Glomerular visceral epithelial cell (primary cell): Measurements from ENCODE around the gene NGDN.
"Not testable (repeated sequence)": the region's sequence is repeated elsewhere in the genome, so short reads cannot be mapped to it uniquely, and the experiment has no call there.

ENCODE experiments used
- DNase-seq: peaks from one replicate; pipeline ENCODE4 v3.0.0-alpha.2; 2016; ENCODE audit errors: extremely low spot score

NGDN gene

DNA sequence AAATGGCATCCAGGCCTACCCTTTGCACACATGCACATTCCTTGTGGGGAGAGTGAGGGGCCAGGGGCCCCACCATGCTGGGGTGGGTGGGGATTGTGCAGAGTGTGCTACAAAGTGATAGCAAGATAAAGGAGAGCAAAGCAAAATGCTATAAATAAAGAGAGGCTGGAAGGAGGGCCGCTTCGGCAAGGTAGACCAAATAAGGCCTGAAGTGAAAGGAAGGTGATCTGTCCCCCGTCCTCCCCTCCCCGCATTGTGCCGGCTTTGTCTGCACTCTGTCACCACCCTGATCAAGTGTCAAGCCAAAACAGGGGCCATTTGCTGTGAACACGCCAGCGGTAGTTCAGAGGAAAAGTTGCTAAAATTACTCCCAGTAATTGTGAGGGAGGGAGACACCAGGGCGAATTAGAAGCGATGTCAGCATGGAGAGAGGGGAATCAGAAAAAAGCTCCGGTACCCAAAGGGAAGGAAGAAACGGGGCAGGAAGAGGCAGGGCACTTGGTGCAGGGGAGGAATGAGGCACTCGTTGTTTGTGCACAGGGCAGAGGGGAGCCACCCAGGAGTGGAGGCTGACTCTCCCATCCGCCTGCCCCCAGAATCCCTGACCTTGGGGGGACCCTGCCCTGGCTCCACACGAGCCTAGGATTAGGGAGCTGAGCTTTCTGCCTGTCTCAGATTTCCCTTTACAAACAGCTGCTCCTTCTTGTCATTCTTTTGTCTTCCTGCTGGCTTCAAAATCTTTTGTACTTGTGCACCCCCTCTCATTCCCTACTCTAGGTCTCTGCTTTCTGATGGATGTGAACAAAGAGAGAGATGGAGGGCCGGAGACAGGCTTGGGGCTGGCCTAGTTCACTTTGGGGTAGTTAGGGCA lies 31.2 kb upstream of the NGDN start:
- no peak for DNase-seq

DNA sequence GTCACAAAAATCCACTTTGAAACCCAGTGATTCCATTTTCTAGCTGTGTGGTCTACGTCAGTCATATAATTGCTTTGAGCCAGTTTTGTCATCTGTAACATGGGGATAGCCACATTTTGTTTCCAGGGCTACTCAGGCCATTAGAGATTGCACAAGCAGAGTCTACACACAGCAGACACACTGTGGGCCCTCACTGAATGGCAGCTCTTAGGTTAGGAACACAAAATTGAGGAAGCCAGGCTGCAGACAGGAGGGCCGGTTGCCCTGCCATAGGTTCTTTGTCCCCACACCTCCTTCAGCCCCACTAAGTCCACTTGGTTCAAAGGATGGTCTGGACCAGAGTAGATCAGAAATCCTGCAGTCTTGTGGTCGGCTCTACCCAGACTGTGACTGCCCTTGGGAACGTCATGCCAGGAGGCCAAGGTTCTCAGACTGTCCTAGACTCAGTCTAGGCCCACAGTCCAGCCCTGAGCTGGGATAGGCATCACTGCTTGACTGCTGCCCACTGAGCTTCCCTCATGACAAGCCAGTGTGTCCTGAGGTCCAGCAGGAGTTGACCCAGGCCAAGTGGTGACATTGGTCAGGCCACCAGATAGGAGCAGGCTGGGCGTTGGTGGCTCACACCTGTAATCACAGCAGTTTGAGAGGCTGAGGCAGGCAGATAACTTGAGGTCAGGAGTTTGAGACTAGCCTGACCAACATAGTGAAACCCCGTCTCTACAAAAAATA lies 30.2 kb upstream of the NGDN start:
- DNase-seq = no peak

DNA sequence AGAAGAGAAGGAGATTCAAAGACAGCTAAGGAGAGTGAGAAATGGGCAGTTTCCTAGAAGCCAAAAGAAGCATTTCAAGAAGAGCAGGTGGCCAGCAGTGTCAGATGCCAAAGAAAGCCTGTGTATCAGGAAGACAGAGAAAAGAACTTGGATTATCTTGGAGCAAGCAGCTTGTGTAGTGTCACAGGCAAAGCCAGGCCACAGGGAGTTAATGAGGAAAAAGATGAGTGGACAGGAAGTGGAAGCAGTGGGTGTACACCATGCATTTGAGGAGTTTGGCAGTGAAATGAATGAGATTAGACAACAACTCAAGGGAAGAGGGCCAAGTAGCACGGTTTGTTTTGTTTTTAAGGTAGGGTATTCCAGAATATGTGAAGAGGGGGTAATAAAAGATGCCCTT lies 28.4 kb upstream of the NGDN start:
- DNase-seq = no peak

DNA sequence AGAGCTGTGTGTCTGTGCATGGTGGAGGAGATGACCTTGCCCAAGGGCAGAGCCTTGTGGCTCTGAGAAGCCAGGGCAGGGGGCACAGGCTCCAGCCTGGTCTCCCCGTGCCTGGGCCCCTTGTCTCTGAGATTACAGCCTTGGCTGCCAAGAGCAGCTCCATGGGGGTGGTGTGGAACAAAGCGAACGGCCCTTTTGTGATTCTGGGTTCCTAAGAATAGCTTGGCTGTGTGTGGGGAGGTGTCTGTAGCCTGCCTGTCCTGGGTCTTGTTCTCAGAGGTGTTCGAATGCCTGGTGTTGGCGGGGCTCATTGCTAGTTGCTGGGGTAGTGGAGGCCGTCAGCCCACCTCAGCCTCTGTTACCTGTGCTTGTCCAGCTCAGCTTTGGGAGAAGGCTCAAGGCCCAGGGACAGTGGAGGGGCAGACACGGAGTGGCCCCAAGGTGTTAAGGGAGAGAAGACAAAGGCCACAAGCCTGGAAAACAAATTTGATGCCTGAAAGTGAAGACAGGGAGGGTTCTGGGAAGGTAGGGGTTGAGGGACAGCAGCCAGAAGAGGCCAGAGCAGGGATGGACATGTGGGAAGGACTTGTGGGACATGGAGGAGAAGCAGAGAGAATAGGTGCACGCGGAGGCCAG lies 26.7 kb upstream of the NGDN start:
- DNase-seq = no peak

DNA sequence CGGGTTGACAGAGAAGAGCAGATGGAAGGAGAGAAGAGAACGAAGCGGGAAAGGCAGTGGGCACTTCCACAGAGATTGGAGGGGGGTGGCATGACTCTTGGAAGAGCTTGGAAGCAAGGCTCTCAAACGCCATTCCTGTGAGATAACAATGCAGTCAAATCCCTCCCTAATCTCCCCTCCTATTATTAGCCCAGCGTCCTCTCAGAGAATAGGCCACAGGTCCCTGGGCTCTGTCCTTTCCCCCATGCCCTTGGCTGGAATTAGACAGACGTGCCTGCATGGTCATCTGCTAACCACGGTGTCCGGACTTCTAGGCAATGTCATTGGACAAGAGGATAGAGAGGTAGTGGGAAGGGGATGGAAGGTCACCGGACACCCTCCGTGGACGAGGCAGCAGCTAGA lies 26.1 kb upstream of the NGDN start:
- no peak for DNase-seq

DNA sequence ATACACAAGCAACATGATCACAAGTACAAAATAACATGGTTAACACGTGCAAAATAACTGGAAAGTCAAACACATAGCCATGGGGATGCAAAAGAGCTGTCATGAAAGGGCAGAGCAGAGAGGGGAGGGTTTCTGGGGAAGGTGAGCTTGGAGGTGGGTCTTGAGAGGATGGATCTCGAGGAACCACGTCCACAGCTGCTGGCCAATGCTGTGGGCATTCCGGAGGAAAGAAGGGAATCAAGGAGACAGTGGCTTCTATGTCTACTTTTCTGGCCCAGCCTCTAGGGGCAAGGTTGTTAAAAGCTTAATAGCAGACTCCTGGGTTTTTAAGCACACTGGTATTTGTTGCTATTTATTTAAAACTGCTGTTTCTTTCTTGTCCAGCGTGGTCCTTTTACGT lies 25.6 kb upstream of the NGDN start:
- no peak for DNase-seq

DNA sequence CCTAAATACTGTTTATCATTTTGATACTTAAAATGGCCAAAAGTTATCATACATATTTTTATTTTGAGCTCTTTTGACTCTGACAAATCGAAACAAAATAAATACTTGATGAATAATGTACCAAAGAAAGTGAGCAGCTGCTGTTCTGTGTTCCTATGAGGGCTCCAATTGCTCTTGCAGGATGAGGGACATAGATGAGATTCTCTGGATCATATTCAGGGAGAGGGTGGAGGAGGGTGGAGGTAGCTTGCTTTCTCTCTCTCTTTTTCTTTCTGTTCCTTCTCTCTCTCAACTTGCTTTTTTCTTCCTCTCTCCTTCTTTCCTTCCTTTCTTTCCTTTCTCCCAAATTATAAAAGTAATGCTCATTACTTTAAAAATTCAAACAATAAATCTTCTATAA lies 25.2 kb upstream of the NGDN start:
- no peak for DNase-seq

DNA sequence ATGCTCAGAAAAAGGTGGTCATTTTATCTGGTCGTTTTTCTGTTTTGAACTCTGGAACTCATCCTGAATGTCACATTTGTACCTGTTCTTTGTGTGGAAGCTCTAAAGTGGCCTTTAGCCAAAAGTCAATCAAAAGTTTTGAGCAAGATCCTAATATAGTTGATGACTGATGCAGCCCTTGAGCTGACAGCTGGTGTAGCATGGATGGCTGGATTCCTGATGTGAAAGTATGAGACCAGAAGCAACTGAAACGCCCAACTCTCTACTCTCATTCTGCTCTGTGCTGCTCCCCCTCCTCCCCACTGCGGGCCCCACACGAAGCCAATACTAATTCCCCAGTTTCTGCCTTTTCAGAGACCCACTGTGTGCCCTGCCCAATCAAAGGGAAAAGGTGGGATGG lies 23.7 kb upstream of the NGDN start:
- no peak for DNase-seq

DNA sequence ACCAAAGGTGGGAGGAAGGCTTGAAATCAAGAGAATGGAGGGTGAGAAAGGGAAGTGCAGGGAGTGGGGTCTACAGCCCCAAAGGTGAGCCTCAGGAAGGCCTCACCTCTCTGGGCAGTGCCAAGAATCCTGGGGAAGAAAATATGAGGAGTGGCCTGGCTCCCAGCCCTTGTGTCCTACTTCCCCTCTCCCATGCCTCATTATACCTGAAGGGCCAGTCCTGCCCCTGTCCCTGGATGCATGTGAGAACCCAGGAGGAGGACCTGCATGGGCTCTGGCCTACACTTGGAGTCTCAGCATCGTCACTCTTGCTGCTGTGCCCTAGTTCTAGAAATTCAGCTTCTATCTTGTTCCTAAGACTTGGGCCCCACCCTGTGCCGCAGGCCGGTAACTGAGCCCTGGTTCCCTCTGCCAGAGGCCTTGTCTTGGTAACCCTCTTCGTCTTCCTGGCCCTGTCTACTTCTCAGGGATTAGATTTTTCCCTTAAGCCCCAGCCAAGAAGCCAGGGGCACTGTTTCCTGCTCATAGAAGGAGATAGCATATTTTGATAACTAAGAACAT lies 23.1 kb upstream of the NGDN start:
- no peak for DNase-seq

DNA sequence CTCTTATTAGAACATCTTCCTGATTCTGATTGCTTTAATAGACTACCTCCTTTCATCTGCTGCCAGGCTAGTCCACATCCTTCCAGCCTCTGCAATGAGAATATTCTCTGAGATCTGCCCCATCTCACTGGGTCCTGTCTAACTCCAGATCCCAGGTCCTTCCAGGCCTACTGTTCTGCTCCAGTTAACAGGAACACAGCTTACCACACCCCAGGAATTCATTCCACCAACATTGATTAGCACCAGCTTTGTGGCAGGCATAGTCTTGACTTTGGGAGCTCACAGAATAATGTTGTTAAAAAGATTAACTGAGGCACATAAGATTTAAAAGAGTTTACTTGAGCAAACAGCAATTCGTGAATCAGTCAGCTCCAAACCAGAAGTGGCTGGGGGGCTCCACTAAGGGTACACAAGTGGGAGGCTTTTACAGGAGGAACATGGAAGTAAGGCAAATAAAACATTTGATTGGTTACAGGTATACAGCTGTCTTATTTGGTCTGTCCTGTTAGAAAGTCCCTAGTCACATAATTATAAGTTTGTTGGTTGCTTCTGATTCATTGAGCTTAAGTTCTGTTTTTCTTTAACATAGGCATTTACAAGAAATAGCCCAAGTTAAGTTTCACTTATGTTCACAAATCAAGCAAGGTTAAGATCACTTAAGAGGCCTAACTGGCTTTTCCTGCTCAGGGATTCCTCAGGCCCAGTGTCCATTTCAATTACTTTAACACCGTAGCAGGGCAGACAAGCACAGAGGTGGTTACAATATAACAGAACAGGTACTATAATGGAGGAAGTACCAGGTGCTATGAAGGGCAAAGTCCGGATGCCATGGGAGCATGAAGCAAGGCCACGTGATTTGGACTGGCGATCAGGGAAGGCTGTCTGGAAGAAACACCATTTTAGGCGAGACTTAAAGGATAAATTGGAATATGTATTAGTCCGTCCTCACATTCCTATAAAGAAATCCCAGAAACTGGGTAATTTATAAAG lies 21.8 kb upstream of the NGDN start:
- DNase-seq = no peak

DNA sequence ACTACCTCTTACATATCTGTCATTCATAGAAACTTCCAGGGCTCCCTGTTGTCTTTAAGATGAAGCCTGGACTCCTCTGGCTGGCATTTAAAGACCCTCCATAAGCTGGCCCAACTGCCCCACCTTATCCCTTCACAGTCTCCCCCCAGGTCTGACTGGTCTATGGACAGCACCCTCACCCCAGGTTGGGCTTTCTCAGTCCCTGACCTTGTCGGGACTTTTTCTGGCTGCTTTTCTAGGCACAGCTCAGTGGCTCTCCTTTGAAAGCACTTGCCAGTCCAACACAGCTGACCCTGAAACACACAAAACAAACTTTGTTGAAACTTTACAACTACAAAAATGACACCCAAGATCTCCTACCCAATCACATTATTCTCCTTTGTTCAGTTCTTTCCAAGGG lies 20.2 kb upstream of the NGDN start:
- no peak for DNase-seq

DNA sequence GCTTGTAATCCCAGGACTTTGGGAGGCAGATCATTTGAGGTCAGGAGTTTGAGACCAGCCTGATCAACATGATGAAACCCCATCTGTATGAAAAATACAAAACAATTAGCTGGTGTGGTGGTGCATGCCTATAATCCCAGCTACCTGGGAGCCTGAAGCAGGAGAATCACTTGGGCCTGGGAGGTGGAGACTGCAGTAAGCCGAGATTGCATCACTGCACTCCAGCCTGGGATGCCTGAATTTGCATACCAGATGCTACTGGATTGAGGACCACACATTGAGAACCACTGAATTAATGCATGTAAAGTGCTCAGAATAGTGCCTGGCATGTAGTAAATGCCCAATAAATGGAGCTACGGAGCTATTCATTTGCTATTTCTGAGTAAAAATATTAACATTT lies 19.1 kb upstream of the NGDN start:
- DNase-seq = no peak

DNA sequence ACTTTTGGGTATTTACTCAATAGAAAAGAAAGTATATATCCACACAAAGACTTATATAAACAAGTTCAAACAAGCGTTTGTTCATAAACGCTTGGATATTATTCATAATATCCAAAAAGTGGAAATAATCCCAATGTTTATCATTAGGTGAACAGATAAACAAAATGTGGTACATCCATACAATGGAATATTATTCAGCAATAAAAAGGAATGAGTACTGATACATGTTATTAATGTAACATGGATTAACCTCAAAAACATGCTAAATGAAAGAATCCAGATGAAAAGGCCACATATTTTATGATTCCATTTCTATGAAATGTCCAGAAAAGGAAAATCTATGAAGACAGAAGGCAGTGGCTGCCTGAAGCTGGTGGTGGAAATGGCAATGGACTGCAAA lies 17.3 kb upstream of the NGDN start:
- no peak for DNase-seq

DNA sequence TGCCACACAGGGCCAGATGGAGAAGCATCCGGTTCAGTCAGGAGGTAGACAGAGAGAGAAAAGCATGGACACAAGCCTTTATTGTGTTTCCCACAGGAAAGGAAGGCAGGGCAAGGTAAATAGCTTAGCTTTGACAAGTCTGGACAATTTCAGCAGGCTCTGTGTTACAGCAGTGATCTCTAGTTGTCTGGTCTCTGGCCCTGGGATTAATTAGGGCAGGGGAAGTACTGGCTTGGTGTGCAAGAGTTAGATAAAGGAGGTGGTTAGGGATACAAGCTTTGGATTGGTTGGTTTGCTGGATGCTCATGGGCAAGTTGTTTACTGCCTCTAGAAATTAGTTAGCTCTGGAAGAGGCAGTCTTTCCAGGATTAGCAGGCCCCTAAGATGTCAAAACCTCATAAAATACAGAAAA lies 15.1 kb upstream of the NGDN start:
- no peak for DNase-seq

DNA sequence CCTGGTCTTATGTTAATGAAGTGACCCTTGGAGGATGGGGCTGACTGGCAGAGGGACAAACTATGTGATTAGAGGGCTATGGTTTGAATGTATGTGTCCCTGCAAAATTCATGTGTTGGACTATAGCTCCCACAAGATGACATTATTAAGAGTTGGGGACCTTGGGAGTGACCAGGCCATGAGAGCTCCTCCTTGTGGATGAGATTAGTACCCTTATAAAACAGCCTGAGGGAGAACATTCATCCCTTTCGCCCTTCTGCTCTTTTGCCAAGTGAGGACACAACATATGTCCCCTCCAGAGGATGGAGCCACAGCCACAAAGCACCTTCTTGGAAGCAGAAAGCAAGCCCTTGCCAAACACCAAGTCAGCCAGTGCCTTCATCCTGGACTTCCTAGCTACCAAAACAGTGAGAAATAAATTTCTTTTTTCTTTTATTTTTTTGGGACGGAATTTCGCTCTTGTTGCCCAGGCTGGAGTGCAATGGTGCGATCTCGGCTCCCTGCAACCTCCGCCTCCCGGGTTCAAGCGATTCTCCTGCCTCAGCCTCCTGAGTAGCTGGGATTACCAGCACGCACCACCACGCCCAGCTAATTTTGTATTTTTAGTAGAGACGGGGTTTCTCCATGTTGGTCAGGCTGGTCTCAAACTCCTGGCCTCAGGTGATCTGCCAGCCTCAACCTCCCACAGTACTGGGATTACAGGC lies 12.5 kb upstream of the NGDN start:
- not testable (repeated sequence) for DNase-seq

DNA sequence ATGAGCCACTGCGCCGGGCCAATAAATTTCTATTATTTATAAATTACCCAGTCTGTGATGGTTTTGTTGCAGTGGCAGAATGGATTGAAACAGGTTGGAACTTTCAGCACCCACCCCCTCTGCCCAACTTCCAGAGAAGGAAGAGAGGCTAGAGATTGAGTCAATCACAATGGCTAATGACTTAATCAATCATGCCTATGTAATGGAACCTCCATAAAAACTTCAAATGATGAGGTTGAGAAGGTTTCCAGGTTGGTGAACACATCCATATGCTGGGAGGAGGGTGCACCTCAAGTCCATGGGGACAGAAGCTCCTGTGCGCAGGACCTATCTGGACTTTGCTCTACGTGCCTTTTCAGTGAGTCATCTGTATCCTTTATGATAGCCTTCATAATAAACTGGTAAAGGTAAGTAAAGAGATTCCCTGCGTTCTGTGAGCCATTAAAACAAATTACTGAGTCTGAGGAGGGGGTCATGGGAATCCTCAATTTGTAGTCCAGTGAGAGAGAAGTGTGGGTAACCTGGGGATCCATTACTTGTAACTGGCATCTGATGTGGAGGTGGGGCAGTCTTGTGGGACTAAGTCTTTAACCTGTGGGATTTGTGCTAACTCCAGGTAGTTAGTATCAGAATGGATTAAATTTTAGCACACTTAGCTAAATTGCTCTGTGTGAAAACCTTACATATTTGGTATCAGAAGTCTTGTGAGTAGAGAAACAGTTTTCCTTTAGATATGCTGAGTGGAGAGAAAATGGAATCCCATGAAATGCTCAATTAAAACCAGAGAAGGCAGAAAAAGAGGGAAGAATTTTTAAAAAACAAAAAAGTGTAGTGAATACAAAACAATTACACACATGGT lies 11.7 kb upstream of the NGDN start:
- no peak for DNase-seq

DNA sequence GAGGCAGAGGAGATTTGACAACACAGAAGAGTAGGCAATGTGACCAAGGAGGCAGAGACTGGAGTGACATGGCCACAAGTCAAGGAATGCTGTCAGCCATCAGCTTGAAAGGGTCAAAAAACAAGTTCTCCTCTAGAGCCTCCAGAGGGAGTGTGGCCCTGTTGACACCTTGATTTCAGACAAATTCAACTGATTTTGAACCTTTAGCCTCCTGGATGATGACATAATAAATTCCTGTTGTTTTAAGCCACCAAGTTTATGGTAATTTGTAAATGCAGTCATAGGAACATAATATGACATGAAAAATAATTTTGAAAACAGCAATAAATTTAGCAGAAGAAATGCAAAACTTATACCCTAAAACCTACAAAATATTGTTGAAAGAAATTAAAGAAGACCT lies 8.5 kb upstream of the NGDN start:
- DNase-seq = no peak

DNA sequence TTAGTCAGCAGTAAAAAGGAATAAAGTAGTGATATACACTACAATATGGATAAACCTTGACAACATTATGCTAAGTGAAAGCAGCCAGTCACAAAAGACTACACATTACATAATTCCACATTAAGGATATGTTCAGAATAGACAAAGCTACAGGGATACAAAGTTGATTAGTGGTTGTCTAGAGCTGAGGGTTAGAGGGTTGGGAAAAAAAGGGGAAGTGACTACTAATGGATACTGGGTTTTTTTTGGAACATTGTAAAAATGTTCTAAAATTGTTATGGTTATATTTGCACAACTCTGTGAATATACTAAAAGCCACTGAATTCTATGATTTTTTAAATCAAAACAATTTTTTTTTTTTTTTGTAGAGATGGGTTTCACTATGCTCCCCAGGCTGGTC lies 4.8 kb upstream of the NGDN start:
- no peak for DNase-seq

DNA sequence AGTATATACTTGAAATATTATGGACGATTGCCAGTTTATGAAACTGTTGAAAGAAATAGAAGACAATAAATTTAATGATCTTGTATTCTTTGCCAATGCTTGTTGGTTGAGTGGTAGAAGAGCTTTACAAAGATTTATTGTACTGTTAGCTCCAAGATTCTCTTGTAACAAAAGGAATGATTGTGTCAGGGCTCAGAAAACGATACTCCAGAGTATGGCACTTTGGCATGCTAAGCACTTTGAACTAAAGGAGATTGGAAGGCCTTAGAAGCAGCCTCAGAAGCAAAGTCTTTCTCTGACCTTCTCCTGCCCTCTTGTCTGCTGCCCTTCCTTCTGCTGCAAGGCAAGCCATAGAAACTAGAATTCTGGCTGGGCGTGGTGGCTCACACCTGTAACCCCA lies 4.2 kb upstream of the NGDN start:
- DNase-seq = no peak

DNA sequence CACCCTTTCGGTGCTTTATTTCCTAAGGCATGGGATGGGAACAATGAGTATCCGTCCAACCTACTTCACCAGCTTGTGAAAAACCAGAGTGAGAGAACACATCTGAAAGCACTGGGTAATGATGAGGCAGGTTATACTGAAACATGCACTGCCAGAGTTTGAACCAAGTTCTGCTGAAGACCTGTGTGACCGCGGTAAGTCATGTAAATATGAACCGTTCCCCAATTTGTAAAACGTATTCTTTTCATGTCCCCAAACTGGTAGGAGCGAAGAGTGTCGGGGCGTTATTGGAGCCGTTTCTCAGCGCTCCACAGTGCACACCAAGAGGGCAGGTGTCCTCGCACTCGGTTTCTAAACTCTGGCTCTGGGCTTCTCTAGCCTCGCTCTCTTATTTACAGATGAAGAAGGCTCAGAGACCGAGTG lies 788 bp upstream of the NGDN start:
- no peak for DNase-seq
